NT2/D1 (cell line): ENCODE data around the gene CYP27B1.

Source experiments
- DNase-seq: peaks from one replicate; pipeline ENCODE4 v3.0.0-alpha.2; 2011; ENCODE audit warnings: low read depth, low spot score
- H3K27me3 ChIP-seq: 2 replicates; pipeline ENCODE4 v1.6.0; 2011; ENCODE audit warnings: mild to moderate bottlenecking; ENCODE audit not compliant: insufficient read length, insufficient read depth
- H3K36me3 ChIP-seq: 2 replicates; pipeline ENCODE4 v1.6.1; 2011; ENCODE audit warnings: mild to moderate bottlenecking, low read length, mixed read lengths; ENCODE audit not compliant: insufficient read depth, insufficient read length
- H3K4me1 ChIP-seq: 2 replicates; pipeline ENCODE4 v1.5.1; 2011; ENCODE audit not compliant: insufficient read depth, insufficient read length
- H3K4me3 ChIP-seq: 2 replicates; pipeline ENCODE4 v1.5.1; 2011; ENCODE audit warnings: low read depth; ENCODE audit not compliant: insufficient read length
- H3K9ac ChIP-seq: 2 replicates; pipeline ENCODE4 v1.6.0; 2011; ENCODE audit warnings: low read depth; ENCODE audit not compliant: insufficient read length
- H3K9me3 ChIP-seq: 2 replicates; pipeline ENCODE4 v1.5.1; 2011; ENCODE audit warnings: mild to moderate bottlenecking, low read length; ENCODE audit not compliant: insufficient read depth
- SUZ12 ChIP-seq: IDR thresholded peaks from 2 replicates; pipeline ENCODE4 v1.6.1; 2011; ENCODE audit not compliant: insufficient read length, insufficient read depth; ENCODE audit errors: extremely low read depth
- YY1 ChIP-seq: IDR thresholded peaks from 2 replicates; pipeline ENCODE4 v1.6.1; 2011; ENCODE audit not compliant: insufficient read length, insufficient read depth
- ZNF274 ChIP-seq: IDR thresholded peaks from 2 replicates; pipeline ENCODE4 v1.6.1; 2011; ENCODE audit warnings: mild to moderate bottlenecking, low read depth, low read length

CYP27B1 gene

GRCh38 chr12:57730336-57731067 is 36.4 kb downstream of the CYP27B1 start:
- Histone ChIP-seq H3K4me3 (no peak overlapping the region), H3K9ac (no peak overlapping the region), H3K36me3 (peaks cover 4% of the 10 kb centered on the region), H3K9me3 (no peaks in the 10 kb centered on the region), H3K4me1 (peaks cover 10% of the 10 kb centered on the region), H3K27me3 (peaks cover 62% of the 10 kb centered on the region)
- DNase-seq, result no peak
- TF ChIP-seq ZNF274 (no peak), YY1 (no peak), SUZ12 (no peak)

DNA sequence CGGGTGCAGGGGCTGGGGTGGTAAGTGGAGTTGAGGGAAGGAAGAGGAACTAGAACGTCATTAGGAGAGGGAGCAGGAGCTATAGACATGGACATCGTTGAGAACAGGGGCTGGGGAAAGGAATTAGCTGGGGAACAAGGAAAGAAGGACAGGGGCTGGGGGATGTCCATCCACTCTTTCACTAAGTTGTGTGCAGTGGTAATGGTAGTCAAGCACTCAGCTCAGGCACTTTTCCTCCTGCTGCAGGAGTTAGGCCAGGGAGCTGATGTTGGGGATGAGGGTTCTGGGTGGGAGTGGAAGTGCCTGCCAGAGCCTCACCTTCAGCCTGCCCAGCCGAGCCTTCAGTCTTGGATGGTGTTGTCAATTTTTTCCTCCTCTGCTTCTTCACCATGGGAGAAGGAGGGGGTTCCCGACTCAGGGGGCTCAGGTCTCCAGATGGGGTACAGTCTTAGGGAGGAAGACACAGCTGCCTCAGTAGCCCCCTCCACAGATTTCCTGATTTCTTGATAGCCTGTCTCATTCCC is 37.5 kb downstream of the CYP27B1 start:
- Histone ChIP-seq H3K4me3 (no peak overlapping the region), H3K36me3 (peaks cover 4% of the 10 kb centered on the region), H3K9ac (no peak overlapping the region), H3K4me1 (peaks cover 12% of the 10 kb centered on the region), H3K27me3 (peaks cover 58% of the 10 kb centered on the region), H3K9me3 (no peaks in the 10 kb centered on the region)
- TF ChIP-seq SUZ12 (no peak), YY1 (no peak), ZNF274 (no peak)
- no peak for DNase-seq

- no peak overlapping the region for H3K4me3 ChIP-seq
- H3K9ac ChIP-seq, result no peak overlapping the region
- peaks cover 43% of the 10 kb centered on the region for H3K27me3 ChIP-seq
- peaks cover 12% of the 10 kb centered on the region for H3K4me1 ChIP-seq
- TF ChIP-seq SUZ12 (no peak), YY1 (no peak), ZNF274 (no peak)
- DNase-seq, result no peak
- peaks cover 4% of the 10 kb centered on the region for H3K36me3 ChIP-seq
- no peaks in the 10 kb centered on the region for H3K9me3 ChIP-seq
Observed at GRCh38 chr12:57727758-57728395, 39.0 kb downstream of the CYP27B1 start.

DNA sequence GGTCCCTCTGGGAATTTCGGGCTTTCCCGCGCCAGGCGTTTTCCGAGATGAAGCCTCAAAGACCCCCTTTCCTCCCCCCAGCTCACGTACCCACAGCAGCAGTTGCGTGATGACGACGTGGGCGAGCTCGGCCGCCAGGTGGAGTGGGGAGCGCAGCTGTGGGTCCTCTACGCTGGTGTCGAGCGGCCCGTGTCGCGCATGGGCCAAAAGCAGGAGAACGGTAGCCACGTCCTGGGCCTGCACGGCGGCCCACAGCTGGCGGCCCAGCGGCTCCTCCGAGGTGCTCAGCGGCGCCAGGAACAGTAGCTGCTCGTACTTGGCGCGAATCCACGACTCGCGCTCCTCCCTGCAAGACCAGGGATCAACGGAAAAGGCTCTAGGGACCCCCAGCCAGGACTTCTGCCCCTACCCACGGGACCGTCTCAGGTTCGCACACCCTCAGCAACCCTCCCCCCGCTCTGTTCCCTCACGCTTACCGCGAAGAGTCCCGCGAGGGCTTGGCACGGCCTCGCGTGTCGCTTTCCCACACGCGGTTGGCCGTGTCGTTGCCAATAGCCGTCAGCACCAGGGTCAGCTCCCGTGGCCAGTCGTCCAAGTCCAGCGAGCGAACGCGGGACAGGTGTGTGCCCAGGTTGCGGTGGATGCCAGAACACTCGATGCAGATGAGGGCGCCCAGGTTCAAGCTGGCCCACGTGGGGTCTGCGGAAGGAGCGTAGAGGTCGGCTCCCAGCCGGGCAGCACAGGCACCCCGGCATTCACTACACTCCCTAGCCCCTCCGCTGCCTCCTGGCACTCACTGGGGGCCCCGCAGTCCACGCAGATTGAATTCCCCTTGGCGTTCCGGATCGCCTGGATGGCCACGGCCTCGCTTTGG is 39.8 kb downstream of the CYP27B1 start:
- Histone ChIP-seq H3K4me3 (peak overlapping the region; percentile 79), H3K27me3 (peaks cover 43% of the 10 kb centered on the region), H3K4me1 (peaks cover 12% of the 10 kb centered on the region), H3K9ac (peak overlapping the region; percentile 65), H3K9me3 (no peaks in the 10 kb centered on the region), H3K36me3 (peaks cover 5% of the 10 kb centered on the region)
- TF ChIP-seq YY1, result no peak
- TF ChIP-seq ZNF274, result no peak
- no peak for TF ChIP-seq SUZ12
- no peak for DNase-seq

DNA sequence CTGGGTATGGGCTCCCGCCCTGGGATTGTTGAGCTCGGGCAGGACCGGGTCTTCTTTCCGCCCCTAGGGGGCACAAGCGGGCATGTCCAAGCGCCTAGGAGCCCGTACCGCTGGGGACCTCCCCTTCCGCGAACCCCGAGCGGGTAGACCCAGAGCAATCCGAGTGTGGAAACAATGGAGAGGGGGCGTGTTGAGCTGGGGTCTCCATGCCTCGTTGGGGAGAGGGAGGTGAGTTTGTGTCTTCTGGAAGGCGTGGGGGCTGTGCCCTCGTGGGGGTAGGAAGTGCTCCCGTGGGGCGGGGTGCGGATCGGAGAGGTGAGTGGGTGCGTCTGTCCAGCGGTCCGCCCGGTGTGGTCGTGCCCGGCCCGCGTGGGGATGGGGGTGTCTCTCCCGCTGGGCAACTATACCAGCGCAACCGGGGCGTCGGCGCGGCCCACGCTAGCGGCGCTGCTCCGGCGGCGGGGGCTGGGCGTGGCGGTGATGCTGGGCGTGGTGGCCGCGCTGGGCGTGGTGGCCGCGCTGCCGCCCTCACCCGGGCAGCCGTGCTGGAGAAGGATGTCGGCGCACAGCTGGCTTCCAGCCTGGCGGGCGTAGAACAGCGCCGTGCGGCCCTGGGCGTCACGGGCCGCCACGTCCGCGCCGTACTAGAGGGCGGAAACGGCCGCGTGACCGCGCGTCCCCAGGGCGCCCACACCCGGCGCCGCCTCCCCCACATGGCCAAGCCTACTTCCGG is 40.6 kb downstream of the CYP27B1 start:
- peaks cover 36% of the 10 kb centered on the region for H3K27me3 ChIP-seq
- peaks cover 12% of the 10 kb centered on the region for H3K4me1 ChIP-seq
- no peaks in the 10 kb centered on the region for H3K9me3 ChIP-seq
- peaks cover 12% of the 10 kb centered on the region for H3K36me3 ChIP-seq
- TF ChIP-seq YY1 (no peak), ZNF274 (no peak), SUZ12 (no peak)
- peak overlapping the region; percentile 79 for H3K4me3 ChIP-seq
- peak; percentile 85 for DNase-seq
- H3K9ac ChIP-seq, result peak overlapping the region; percentile 65

GRCh38 chr12:57725851-57726150 is 41.1 kb downstream of the CYP27B1 start:
- peaks cover 34% of the 10 kb centered on the region for H3K27me3 ChIP-seq
- no peaks in the 10 kb centered on the region for H3K9me3 ChIP-seq
- peak overlapping the region; percentile 68 for H3K9ac ChIP-seq
- peaks cover 17% of the 10 kb centered on the region for H3K36me3 ChIP-seq
- DNase-seq, result no peak
- TF ChIP-seq YY1 (no peak), ZNF274 (no peak), SUZ12 (no peak)
- peaks cover 12% of the 10 kb centered on the region for H3K4me1 ChIP-seq
- H3K4me3 ChIP-seq, result peak overlapping the region; percentile 79
